Activated T-helper 2 cell treated with anti-CD3 and anti-CD28 coated beads, Interferon-gamma antibody, Interleukin-2, Interleukin-4, amounts not matched to agents 10 μg/mL and 5 μg/mL and 100 μg/mL, durations not matched to agents 14 hours and 24 hours and 36 hours (primary cell): ENCODE measurements around the gene PRXL2A. TPM values are rescaled to one million over a fixed set of nuclear protein-coding genes. Genes with fewer than 3 reads are reported as not detected.

Source experiments
- DNase-seq: peaks from one replicate; pipeline ENCODE4 v3.0.0; 2021; ENCODE audit warnings: low spot score
- H3K27ac Mint-ChIP-seq: one replicate; pipeline ENCODE4 v1.8.0; 2021; ENCODE audit warnings: mixed read lengths
- H3K27me3 Mint-ChIP-seq: one replicate; pipeline ENCODE4 v1.8.0; 2021; ENCODE audit warnings: low read depth, mixed read lengths
- H3K36me3 Mint-ChIP-seq: one replicate; pipeline ENCODE4 v1.8.0; 2021; ENCODE audit warnings: low read depth, mixed read lengths
- H3K4me1 Mint-ChIP-seq: one replicate; pipeline ENCODE4 v1.8.0; 2021; ENCODE audit warnings: low read depth, mixed read lengths
- H3K4me3 Mint-ChIP-seq: one replicate; pipeline ENCODE4 v1.8.0; 2021; ENCODE audit warnings: low read depth, mild to moderate bottlenecking, moderate library complexity, mixed read lengths
- H3K9me3 Mint-ChIP-seq: one replicate; pipeline ENCODE4 v1.8.0; 2021; ENCODE audit warnings: mixed read lengths
- intact Hi-C: fragments of 100-400 bp; cut with micrococcal nuclease; formaldehyde crosslinking; loops from one replicate; pipeline ENCODE4 v1.15.1; 2023
- total RNA-seq: library from RNA; stranded (reverse); gene quantifications from 2 replicates; pipeline ENCODE4 v1.2.3, GENCODE V29; 2022

PRXL2A gene
- total RNA-seq, 1 donor from 2014 or later, result 18.4 TPM

DNA sequence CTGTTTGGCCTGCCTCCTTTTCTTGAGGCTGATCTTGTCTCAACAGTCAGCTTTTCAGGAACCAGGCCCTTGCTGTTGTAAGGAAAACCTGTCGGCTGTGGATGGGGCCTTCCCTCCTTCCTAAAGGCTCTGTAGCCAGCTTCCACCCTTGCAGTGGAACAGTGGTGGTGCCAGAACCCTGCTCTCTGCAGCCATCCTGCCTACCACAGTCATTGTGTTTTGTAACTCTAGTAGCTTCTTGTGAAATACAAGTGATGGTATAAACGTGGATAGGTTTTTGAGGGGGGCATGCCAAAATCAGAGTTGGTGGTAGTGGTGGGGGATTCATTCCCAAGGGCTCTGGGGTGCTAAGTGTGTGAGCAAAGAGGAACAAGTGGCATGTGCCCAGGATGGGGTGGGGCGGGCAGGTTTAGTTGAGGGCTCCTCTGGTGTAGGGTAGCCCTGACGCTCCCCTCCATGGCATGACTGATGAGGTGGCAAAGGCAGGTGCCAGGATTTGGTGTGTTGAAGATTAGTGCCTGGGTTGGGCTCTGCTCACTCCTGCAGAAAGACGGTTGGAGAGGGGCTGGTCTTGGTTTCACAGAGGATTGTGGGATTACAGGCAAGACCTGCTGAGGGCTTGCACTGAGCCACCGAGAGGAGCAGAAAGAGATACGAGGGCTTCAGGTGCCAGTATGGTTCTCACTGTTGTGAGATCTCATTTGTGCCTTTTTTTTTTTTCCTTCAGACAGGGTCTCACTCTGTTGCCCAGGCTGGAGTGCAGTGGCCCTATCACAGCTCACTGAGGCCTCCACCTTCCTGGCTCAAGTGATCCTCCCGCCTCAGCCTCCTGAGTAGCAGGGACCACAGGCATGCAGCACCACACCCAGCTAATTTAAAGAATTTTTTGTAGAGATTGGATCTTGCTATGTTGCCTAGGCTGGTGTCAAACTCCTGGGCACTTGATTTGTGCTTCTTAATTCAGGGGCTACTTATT is 53.1 kb downstream of the PRXL2A start:
- no peak for DNase-seq
- Mint-ChIP-seq H3K36me3 (peaks cover 23% of the 10 kb centered on the region), H3K9me3 (no peaks in the 10 kb centered on the region), H3K4me3 (peak overlapping the region; percentile 72), H3K27ac (peak overlapping the region; percentile 80), H3K27me3 (no peaks in the 10 kb centered on the region), H3K4me1 (peaks cover 89% of the 10 kb centered on the region)
- intact Hi-C loops, result no loop called here

DNA sequence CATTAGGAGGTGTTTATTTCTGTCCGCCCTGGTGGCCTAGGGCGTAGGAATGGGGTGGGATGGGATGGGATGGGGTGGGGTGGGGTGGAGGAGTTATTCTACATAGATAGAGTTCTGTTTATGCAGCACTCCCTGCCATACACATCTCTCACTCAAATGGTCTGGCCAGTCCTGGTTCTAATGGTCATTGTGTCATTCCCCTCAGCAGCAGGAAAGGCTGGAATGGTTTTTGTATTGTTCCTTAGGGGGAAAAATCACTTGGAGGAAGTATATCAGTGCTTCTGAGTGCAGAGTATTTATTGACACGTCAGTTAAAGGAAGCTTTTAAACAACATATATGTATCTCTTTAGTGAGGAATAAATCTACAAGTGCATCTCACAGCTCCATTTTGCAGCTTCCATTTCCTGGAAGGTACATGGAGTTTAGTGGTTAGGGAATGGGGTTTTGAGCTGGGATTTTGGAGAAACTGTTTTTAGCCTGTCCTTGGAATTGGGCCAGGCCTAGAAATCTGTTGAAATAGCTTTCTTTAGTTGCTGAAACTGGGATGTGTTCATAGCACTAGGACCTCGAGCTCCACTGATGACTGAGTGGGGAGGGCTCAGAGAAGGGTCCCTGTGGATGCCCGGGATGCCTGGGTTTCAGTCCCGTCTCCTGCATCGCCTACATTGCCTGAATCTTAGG is 54.1 kb downstream of the PRXL2A start:
- Mint-ChIP-seq H3K36me3 (peaks cover 20% of the 10 kb centered on the region), H3K27me3 (no peaks in the 10 kb centered on the region), H3K4me1 (peaks cover 96% of the 10 kb centered on the region), H3K27ac (peak overlapping the region; percentile 50), H3K9me3 (no peaks in the 10 kb centered on the region), H3K4me3 (no peak overlapping the region)
- intact Hi-C loops, result no loop called here
- DNase-seq, result no peak

- DNase-seq, result no peak
- Mint-ChIP-seq H3K4me1 (peaks cover 96% of the 10 kb centered on the region), H3K27me3 (no peaks in the 10 kb centered on the region), H3K27ac (peak overlapping the region; percentile 85), H3K36me3 (peaks cover 17% of the 10 kb centered on the region), H3K9me3 (no peaks in the 10 kb centered on the region), H3K4me3 (peak overlapping the region; percentile 67)
- intact Hi-C loops, result loop anchor here (1.0 kb wide), 1 partner anchor 8 kb away; no protein-coding TSS in a partner anchor
Measured at GRCh38 chr10:80462981-80463741, 54.8 kb downstream of the PRXL2A start.

DNA sequence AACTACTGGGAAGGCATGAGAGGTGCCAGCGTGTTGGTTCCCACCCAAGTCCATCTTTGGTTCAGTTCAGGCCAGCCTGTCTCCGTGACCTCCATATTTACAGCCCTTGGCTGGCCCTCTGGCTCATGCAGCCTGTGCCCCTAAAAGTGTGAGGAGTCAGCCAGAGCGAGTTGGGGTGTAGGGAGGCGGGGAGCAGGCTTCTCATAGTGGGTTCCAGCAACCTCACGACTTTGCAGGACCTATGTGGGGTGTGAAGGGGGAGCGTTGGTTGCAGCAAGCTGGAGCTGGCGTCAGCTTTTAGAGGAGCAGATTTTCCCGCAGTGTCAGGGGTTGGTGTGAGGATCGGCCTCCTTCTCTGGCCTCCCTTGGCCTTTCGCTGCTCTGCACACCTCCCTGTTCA is 55.5 kb downstream of the PRXL2A start:
- H3K4me1 Mint-ChIP-seq, result peaks cover 95% of the 10 kb centered on the region
- peak overlapping the region; percentile 67 for H3K4me3 Mint-ChIP-seq

GRCh38 chr10:80464557-80465450 is 56.5 kb downstream of the PRXL2A start:
- no peak for DNase-seq
- Mint-ChIP-seq H3K4me1 (peaks cover 94% of the 10 kb centered on the region), H3K9me3 (no peaks in the 10 kb centered on the region), H3K27ac (peak overlapping the region; percentile 91), H3K36me3 (peaks cover 20% of the 10 kb centered on the region), H3K4me3 (peak overlapping the region; percentile 74), H3K27me3 (no peaks in the 10 kb centered on the region)
- intact Hi-C loops, result no loop called here

More for the DNA sequence above, 55.5 kb downstream of the PRXL2A start:
- Mint-ChIP-seq H3K27me3 (no peaks in the 10 kb centered on the region), H3K36me3 (peaks cover 14% of the 10 kb centered on the region), H3K27ac (peak overlapping the region; percentile 85), H3K9me3 (no peaks in the 10 kb centered on the region)
- intact Hi-C loops, result loop anchor here (1.0 kb wide), 1 partner anchor 7 kb away; no protein-coding TSS in a partner anchor
- DNase-seq, result no peak

- intact Hi-C loops, result no loop called here
- Mint-ChIP-seq H3K4me3 (peak overlapping the region; percentile 74), H3K27me3 (no peaks in the 10 kb centered on the region), H3K27ac (peak overlapping the region; percentile 91), H3K9me3 (no peaks in the 10 kb centered on the region), H3K4me1 (peaks cover 91% of the 10 kb centered on the region), H3K36me3 (peaks cover 24% of the 10 kb centered on the region)
- DNase-seq, result no peak
Measured at GRCh38 chr10:80465451-80465835, 57.1 kb downstream of the PRXL2A start.

DNA sequence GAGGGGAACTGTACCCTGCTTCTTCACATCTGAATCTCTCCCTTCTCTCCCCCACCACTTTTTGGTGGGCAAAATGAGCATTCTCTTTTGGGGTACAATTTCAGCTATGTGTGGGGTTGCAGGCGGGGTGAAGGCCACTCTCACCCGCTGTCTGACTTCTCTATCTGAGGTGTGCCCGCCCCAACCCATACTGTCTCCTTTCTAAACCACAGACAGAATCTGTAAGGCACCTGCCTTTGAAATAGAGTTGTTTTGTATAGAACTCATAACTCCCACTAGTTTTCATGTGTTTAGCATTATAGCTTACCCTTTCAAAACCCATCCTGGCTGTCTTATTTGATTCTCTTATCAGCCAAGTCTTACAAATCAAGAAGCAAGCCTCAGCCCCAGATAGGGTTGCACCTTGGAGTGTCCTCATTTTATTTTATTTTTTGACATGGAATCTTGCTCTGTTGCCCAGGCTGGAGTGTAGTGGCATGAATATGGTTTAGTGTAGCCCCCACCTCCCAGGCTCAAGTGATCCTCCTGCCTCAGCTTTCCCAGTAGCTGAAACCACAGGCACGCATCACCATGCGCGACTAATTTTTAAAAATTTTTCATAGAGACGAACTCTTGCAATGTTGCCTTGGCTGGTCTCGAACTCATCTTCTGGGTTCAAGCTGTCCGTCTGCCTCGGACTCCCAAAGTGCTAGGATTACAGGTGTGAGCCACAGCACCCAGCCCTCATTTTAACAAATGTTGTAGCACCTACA is 57.7 kb downstream of the PRXL2A start:
- intact Hi-C loops, result no loop called here
- DNase-seq, result no peak
- H3K27ac Mint-ChIP-seq, result peak overlapping the region; percentile 91
- peaks cover 29% of the 10 kb centered on the region for H3K36me3 Mint-ChIP-seq
- no peaks in the 10 kb centered on the region for H3K9me3 Mint-ChIP-seq
- H3K4me3 Mint-ChIP-seq, result peak overlapping the region; percentile 74
- no peaks in the 10 kb centered on the region for H3K27me3 Mint-ChIP-seq
- H3K4me1 Mint-ChIP-seq, result peaks cover 91% of the 10 kb centered on the region

GRCh38 chr10:80466724-80467326 is 58.5 kb downstream of the PRXL2A start:
- Mint-ChIP-seq H3K4me1 (peaks cover 91% of the 10 kb centered on the region), H3K9me3 (no peaks in the 10 kb centered on the region), H3K4me3 (peak overlapping the region; percentile 61), H3K36me3 (peaks cover 37% of the 10 kb centered on the region), H3K27me3 (no peaks in the 10 kb centered on the region), H3K27ac (peak overlapping the region; percentile 91)
- no peak for DNase-seq
- intact Hi-C loops, result loop anchor here (1.0 kb wide), 1 partner anchor 8 kb away; no protein-coding TSS in a partner anchor

DNA sequence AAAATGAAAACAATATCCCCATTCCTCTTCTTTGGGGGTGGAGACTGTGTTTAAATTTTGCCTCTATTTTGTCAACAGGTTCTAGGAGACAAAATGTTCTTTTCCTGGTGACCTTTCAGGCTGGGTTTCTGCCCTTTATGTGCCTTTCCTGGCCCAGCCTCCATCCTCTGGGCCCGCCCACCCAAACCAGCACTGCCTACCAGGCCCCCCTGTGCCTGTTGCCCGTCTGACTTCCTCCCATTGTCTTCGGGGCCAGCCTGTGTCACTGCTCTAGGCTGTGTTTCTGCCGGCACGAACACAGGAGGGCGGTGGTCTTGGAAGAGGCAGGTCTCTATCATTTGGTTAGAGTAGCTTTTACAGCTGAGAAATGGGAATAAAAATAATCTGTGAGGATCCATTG is 59.7 kb downstream of the PRXL2A start:
- DNase-seq, result no peak
- intact Hi-C loops, result loop anchor here (2.0 kb wide), 1 partner anchor 37 kb away; no protein-coding TSS in a partner anchor
- H3K4me1 Mint-ChIP-seq, result peaks cover 93% of the 10 kb centered on the region
- peak overlapping the region; percentile 66 for H3K4me3 Mint-ChIP-seq
- H3K27me3 Mint-ChIP-seq, result no peaks in the 10 kb centered on the region
- peaks cover 41% of the 10 kb centered on the region for H3K36me3 Mint-ChIP-seq
- peak overlapping the region; percentile 91 for H3K27ac Mint-ChIP-seq
- H3K9me3 Mint-ChIP-seq, result no peaks in the 10 kb centered on the region

- H3K4me3 Mint-ChIP-seq, result peak overlapping the region; percentile 63
- no peaks in the 10 kb centered on the region for H3K27me3 Mint-ChIP-seq
- H3K36me3 Mint-ChIP-seq, result peaks cover 41% of the 10 kb centered on the region
- peaks cover 93% of the 10 kb centered on the region for H3K4me1 Mint-ChIP-seq
- H3K9me3 Mint-ChIP-seq, result no peaks in the 10 kb centered on the region
- intact Hi-C loops, result loop anchor here (2.0 kb wide), 1 partner anchor 36 kb away; no protein-coding TSS in a partner anchor
- peak overlapping the region; percentile 91 for H3K27ac Mint-ChIP-seq
- no peak for DNase-seq
Measured at GRCh38 chr10:80468806-80469421, 60.6 kb downstream of the PRXL2A start.
